ENCODE results near the gene CUBN.

Gene CUBN

DNA sequence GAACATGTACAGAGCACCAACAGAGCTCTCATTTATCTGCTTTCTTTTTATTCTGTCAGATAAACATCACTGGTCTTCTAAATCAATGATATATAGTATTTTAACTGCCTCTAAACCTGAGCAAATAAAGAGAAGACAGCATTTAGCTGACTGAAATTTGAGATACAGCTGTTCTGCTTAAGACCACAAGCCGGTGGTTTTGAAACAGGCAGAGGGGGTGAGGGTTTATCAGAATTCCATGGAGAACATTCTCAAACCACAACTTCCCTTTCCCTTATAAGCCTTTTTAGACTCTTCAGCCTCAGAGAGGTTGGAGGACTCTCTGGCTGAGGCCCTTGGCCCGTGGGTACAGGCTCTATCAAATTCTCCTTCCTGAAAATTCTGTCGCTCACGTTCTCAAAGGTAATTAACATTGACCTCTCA lies 225.0 kb downstream of the CUBN start:
- peak; percentile 91 for DNase-seq

DNA sequence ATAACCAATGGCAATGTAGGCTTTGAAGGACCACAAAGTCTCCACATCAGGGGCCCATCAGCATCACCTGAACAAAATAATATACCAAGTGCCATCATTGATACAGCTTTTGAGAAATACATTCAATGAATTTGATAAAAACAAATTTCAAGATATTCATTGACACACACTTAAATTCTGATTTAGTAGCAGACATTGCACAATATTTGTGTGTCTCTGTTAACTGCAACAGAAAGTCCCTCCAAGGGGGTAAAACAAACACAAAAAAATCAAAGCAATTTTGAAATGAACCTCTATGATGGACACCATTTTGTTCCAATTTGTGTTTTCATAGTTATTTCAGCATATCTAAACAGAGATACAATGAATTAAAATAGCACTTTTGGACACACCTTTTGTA lies 225.6 kb downstream of the CUBN start:
- DNase-seq: no peak

GRCh38 chr10:16902606-16903005 lies 227.0 kb downstream of the CUBN start:
- no peak for DNase-seq

GRCh38 chr10:16901106-16901505 lies 228.5 kb downstream of the CUBN start:
- DNase-seq: no peak

- no peak for DNase-seq
These were observed 232.6 kb downstream of the CUBN start for GRCh38 chr10:16896993-16897392.

GRCh38 chr10:16894821-16895220 lies 234.8 kb downstream of the CUBN start:
- no peak for DNase-seq

- no peak for DNase-seq
These were observed 235.9 kb downstream of the CUBN start for GRCh38 chr10:16893664-16894063.

GRCh38 chr10:16891375-16892313 lies 238.0 kb downstream of the CUBN start:
- peak; percentile 75 for DNase-seq

GRCh38 chr10:16890691-16891090 lies 238.9 kb downstream of the CUBN start:
- DNase-seq: no peak

DNA sequence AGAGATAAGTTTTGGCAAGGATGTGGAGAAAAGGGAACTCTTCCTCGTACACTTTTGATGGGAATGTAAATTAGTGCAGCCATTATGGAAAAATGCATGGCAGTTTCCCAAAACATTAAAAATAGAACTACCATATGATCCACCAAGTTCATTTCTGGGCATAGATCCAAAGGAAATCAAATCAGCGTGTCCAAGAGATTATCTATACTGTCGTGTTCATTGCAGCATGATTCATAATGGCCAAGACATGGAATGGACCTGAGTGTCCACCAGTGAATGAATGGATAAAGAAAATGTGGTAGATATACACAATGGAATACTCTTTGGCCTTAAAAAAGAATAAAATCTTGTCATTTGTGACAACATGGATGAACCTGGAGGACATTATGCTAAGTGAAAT lies 242.0 kb downstream of the CUBN start:
- DNase-seq: no peak

DNA sequence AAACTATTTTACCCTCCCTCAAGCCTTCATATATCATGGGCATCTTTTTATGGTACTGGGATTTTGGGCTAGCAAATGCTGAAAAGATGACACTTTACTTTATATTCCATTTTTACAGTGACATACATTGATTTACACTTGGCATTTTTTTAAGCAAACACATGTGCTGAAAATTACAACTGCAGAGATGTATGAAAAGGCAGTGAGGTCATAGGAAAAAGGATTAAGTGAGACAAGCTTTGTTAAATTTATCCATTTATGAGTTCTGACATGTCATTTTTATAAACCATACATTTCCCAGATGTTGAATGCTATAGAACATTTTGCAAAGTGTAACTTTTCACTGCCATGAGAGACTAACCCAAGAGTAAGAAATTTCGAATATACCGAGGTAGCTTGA lies 243.6 kb downstream of the CUBN start:
- no peak for DNase-seq

GRCh38 chr10:16884497-16884896 lies 245.1 kb downstream of the CUBN start:
- no peak for DNase-seq

GRCh38 chr10:16883084-16883483 lies 246.5 kb downstream of the CUBN start:
- no peak for DNase-seq

- no peak for DNase-seq
These were observed 259.3 kb downstream of the CUBN start for GRCh38 chr10:16870331-16870730.

- no peak for DNase-seq
These were observed 261.6 kb downstream of the CUBN start for GRCh38 chr10:16867990-16868389.

DNA sequence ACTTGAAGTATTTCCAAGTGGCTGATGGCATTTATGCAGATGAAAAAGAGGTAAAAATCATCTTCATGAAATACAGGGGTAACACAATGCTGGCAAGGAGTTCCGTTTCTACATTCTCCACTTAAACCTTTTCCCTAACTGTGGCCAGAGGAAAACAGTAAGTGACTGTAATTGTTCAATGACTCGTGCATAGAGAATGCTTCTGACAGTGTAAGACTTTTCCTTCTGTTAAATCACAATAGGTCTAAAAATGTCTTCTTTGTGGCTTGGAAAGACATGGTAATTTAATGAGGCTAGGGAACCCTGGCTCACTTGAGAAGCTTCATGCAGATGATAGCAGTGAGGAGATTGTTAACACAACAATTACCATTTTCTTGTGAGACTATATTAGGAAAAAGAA lies 262.1 kb downstream of the CUBN start:
- DNase-seq: no peak

GRCh38 chr10:16866541-16867275 lies 262.9 kb downstream of the CUBN start:
- no peak for DNase-seq

DNA sequence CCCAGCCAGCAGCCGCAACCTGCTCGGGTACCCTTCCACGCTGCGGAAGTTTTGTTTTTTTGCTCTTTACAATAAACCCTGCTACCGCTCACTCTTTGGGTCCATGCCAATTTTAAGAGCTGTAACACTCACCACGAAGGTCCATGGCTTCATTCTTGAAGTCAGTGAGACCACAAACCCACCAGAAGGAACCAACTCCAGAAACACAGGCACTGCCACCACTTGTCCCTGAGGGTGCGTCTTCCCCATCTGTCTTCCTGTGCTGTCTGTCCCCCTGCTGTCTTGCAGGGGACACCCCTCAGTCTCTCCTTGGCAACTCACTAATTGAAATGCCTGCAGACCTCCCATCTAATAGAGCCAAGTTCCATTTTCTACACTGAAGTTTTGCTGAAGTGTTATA lies 263.8 kb downstream of the CUBN start:
- DNase-seq: no peak

DNA sequence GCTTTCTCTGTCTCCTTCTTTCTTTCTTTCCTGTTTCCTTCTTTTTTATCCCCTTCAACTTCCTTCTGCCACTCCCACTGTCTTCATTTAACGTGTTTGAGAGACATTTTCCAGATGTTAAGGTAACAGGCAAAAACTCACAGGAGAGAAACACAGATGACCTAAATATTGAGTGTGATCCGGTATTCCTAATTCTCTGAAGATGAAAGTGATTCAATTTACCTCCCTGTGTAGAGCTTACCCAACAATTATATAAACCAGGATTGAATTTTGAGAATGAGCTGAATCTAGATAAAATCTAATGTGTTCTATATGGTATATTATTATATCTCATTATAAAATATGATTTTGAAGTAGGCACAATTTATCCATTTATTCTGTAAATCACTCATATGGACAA lies 265.8 kb downstream of the CUBN start:
- DNase-seq: no peak

GRCh38 chr10:16857419-16857818 lies 272.2 kb downstream of the CUBN start:
- DNase-seq: no peak

- no peak for DNase-seq
These were observed 273.0 kb downstream of the CUBN start for GRCh38 chr10:16856567-16856966.

GRCh38 chr10:16856092-16856491 lies 273.5 kb downstream of the CUBN start:
- DNase-seq: no peak

DNA sequence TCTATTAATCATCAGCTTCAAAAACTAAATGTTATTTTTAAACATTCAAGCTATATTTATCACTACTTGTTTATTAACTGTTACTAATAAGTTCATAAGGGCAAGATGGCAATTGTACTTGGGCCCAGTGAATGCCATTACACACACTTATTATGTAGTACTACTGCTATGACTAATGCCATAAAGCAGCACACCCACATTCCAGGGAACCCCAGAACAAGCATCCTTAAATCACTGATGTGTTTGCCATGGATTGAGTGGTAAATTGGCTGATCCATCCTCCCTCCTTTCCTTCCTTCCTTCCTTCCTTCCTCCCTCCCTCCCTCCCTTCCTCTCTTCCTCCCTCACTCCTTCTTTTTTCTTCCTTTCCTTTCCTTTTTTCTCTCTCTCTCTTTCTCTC lies 275.0 kb downstream of the CUBN start:
- no peak for DNase-seq

- no peak for DNase-seq
These were observed 275.8 kb downstream of the CUBN start for GRCh38 chr10:16853809-16854208.
